ENCODE measurements around the gene PTPA.

DNA sequence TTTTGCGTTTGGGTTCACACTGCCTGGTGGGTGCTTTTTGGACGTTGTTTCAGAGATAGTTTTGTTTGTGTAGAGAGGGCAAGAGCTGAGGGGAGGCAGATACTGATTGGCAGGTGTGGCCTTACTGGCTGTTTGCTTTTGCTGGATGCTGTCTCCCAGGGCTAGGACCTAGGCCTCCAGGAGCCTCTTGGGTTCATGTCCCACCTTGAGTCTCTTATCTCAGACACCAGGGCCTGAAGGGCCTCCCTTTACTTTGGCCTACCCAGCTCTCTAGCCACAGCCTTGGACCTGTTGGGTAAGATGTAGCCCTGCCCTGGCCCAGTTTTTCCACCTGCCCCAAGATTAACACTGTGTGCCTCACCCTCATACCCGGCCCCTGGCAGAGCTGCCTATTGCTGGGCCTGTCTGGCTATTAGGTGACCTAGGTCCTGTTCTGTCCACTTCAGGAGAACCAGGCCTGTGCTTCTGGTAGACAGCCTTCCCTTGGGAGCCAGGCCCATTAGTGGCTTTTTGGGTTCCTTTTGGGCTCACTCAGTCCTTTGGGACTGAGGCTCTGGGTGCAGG, 13.4 kb downstream of the PTPA start:
- TF ChIP-seq YY1 (IDR thresholded peaks at IDR 0.05; ENCODE audit: insufficient read depth, insufficient read length): no peak
- no peak for TF ChIP-seq ZNF274 (IDR thresholded peaks at IDR 0.05; ENCODE audit: low read depth, low read length)
- TF ChIP-seq SUZ12 (IDR thresholded peaks at IDR 0.05; ENCODE audit: extremely low read depth, insufficient read depth, insufficient read length): no peak
